Mucosa of descending colon (tissue), 3 donors: ENCODE results near the gene TSPAN18. TPM values are rescaled to one million over a fixed set of nuclear protein-coding genes. Genes with fewer than 3 reads are reported as not detected.

Source experiments
- ATAC-seq: fragments of 200-7000 bp; cut with Tn5 transposase; one replicate; pipeline ENCODE4 v1.9.1; 2020; ENCODE audit warnings: mild to moderate bottlenecking, moderate library complexity
- DNase-seq, 3 donors: peaks; one replicate each; pipeline ENCODE4 v3.0.0-alpha.2; 2020
- H3K36me3 ChIP-seq: fragments of 200-600 bp; one replicate; pipeline ENCODE4 v1.8.0; 2021; ENCODE audit warnings: low read depth, mild to moderate bottlenecking
- H3K4me1 ChIP-seq: fragments of 200-600 bp; one replicate; pipeline ENCODE4 v1.8.0; 2021; ENCODE audit warnings: low read depth, mild to moderate bottlenecking
- H3K4me3 ChIP-seq: fragments of 200-600 bp; one replicate; pipeline ENCODE4 v1.8.0; 2021; ENCODE audit warnings: mild to moderate bottlenecking
- H3K9me3 ChIP-seq: fragments of 200-600 bp; one replicate; pipeline ENCODE4 v1.8.0; 2021; ENCODE audit warnings: mild to moderate bottlenecking
- intact Hi-C, 2 donors: fragments of 100-400 bp; cut with DNase I in 1 of 2; cut with micrococcal nuclease in 1 of 2; formaldehyde crosslinking; loops; one replicate each; pipeline versions ENCODE4 v1.11.0 to v1.11.1; 2022; cut with DNase I, micrococcal nuclease
- total RNA-seq, 3 donors: library from RNA; stranded (reverse); fragmentation: NEBNext Ultra II Directional in 2 of 3; extraction: Animal tissue kit (Norgen Biotek cat#: 25700) in 2 of 3; gene quantifications; one replicate each; pipeline versions ENCODE4 v1.2.1 to v1.2.4, GENCODE V29; 2021 to 2023
- TF ChIP-seq, protein P1 (sequence below): fragments of 200-600 bp; IDR thresholded peaks from one replicate; pipeline ENCODE4 v1.8.0; 2022; ENCODE audit warnings: antibody characterized with exemption, mild to moderate bottlenecking
- donor health status: DM: no; HTN: no; CAD: no; lungs with moderate emphysema.
- donor health status: DM: no; HTN: no; CAD: no.
- donor health status: DM: no; HTN: yes; CAD: no.

TSPAN18 gene
- total RNA-seq, 3 donors from 2014 or later: 3.6 to 63.2 (median 8.5) TPM

- ATAC-seq (no peak), DNase-seq (peak in 1 of 3 donors; percentile 14)
- H3K4me3 ChIP-seq: no peak overlapping the region
- intact Hi-C loops: no loop called here
- TF ChIP-seq, protein P1, sequence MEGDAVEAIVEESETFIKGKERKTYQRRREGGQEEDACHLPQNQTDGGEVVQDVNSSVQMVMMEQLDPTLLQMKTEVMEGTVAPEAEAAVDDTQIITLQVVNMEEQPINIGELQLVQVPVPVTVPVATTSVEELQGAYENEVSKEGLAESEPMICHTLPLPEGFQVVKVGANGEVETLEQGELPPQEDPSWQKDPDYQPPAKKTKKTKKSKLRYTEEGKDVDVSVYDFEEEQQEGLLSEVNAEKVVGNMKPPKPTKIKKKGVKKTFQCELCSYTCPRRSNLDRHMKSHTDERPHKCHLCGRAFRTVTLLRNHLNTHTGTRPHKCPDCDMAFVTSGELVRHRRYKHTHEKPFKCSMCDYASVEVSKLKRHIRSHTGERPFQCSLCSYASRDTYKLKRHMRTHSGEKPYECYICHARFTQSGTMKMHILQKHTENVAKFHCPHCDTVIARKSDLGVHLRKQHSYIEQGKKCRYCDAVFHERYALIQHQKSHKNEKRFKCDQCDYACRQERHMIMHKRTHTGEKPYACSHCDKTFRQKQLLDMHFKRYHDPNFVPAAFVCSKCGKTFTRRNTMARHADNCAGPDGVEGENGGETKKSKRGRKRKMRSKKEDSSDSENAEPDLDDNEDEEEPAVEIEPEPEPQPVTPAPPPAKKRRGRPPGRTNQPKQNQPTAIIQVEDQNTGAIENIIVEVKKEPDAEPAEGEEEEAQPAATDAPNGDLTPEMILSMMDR: no peak
- H3K36me3 ChIP-seq: no peaks in the 10 kb centered on the region
- peaks cover 11% of the 10 kb centered on the region for H3K4me1 ChIP-seq
- no peaks in the 10 kb centered on the region for H3K9me3 ChIP-seq
Observed at GRCh38 chr11:44971185-44971584, 244.4 kb downstream of the TSPAN18 start.

DNA sequence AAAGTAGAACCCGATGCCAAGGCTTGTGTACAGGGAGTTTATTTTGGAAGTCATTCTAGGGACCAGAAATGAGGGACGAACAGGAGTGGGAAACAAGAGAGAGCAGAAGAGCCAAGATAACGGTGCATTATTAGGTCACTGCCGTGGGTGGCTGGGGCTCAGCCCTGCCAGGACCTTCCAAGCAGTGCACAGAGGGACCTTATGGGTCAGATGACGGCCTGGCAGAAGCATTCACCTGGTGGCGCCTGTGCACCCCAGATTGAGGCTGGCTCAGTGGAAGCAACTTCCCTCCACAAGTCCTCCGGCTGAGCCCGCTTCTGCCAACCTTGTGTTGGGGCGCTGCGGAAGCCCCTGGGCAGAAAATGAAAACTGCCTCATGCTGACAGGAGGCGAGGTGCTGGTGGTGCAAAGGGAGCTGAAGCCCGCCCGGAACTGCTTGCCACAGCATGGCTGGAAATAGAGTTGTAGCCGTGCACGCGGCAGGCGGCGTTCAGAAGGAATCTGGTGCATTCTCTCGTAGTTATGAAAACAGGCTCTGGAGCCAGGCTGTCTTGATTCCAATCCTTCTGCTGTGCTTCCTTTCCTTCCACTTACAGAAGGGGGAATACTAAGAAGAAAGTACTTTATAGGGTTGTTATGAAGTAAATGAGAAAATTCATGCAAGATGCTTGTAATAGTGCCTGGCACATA is 246.1 kb downstream of the TSPAN18 start:
- ATAC-seq (no peak), DNase-seq (no peak)
- TF ChIP-seq, protein P1: no peak
- Histone ChIP-seq H3K4me1 (peaks cover 28% of the 10 kb centered on the region), H3K4me3 (no peak overlapping the region), H3K9me3 (no peaks in the 10 kb centered on the region), H3K36me3 (no peaks in the 10 kb centered on the region)
- intact Hi-C loops: no loop called here

- H3K36me3 ChIP-seq: no peaks in the 10 kb centered on the region
- ATAC-seq: no peak
- intact Hi-C loops: no loop called here
- no peaks in the 10 kb centered on the region for H3K9me3 ChIP-seq
- peaks cover 35% of the 10 kb centered on the region for H3K4me1 ChIP-seq
- H3K4me3 ChIP-seq: no peak overlapping the region
- DNase-seq: peak in 1 of 3 donors; percentile 24
- TF ChIP-seq, protein P1: no peak
Observed at GRCh38 chr11:44973632-44974401, 247.1 kb downstream of the TSPAN18 start.

DNA sequence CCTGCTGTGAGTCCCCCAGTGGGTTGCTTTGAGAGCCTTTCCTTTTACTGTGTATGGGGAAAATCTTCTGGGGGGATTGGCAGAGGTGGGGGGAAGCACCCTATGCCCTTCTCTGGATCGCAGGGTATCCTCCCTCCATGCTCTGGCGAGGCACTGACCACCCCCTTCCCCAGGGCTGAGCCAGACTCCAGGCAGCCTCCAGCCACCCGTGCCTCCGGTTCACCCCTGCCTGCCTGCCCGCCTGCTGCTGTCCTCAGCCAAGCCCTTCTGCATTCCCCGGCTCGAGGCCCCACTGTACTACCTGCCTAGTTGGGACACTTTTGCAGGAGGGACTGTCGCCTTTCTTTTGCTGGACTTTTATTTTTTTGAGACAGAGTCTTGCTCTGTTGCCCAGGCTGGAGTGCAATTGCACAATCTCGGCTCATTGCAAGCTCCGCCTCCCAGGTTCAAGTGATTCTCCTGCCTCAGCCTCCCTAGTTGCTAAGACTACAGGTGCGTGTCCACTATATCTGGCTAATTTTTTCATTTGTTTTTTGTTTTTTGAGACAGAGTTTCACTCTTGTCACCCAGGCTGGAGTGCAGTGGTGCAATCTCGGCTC is 247.7 kb downstream of the TSPAN18 start:
- intact Hi-C loops: no loop called here
- no peaks in the 10 kb centered on the region for H3K36me3 ChIP-seq
- peaks cover 39% of the 10 kb centered on the region for H3K4me1 ChIP-seq
- DNase-seq (peak in 1 of 3 donors; percentile 25), ATAC-seq (no peak)
- no peaks in the 10 kb centered on the region for H3K9me3 ChIP-seq
- TF ChIP-seq, protein P1: no peak
- H3K4me3 ChIP-seq: no peak overlapping the region

DNA sequence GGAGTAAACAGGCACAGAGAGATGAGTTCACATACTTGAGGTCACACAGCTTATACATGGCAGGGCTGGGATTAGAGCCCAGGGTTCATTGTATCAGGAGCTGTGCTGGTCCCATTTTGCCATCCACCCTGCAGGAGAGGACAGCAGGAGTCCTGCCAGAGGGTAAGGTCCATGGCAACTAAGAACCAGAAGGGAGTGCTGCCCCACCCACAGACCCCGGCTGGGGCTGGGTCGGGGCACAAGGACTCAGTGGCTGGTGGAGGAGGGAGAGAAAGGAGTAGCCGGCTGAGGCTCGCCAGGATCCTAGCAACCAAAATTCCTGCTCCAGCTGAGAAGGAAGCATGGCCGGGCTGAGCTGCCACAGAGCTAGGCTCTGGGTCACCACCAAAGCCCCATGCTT is 249.8 kb downstream of the TSPAN18 start:
- ATAC-seq: no peak
- intact Hi-C loops: no loop called here
- Histone ChIP-seq H3K4me1 (peaks cover 50% of the 10 kb centered on the region), H3K9me3 (no peaks in the 10 kb centered on the region), H3K4me3 (no peak overlapping the region), H3K36me3 (no peaks in the 10 kb centered on the region)
- DNase-seq: peak in 2 of 3 donors; percentile 48 to 67
- TF ChIP-seq, protein P1: no peak
